NT2/D1 (cell line): ENCODE data around the gene IKZF4.
A peak's percentile ranks its signal among the peaks of the same experiment; 100 is the strongest.
"Not testable (repeated sequence)": the region's sequence is repeated elsewhere in the genome, so short reads cannot be mapped to it uniquely, and the experiment has no call there.

Experiments
- DNase-seq: peaks from one replicate; pipeline ENCODE4 v3.0.0-alpha.2; 2011; ENCODE audit warnings: low read depth, low spot score
- H3K27me3 ChIP-seq: 2 replicates; pipeline ENCODE4 v1.6.0; 2011; ENCODE audit warnings: mild to moderate bottlenecking; ENCODE audit not compliant: insufficient read length, insufficient read depth
- H3K36me3 ChIP-seq: 2 replicates; pipeline ENCODE4 v1.6.1; 2011; ENCODE audit warnings: mild to moderate bottlenecking, low read length, mixed read lengths; ENCODE audit not compliant: insufficient read depth, insufficient read length
- H3K4me1 ChIP-seq: 2 replicates; pipeline ENCODE4 v1.5.1; 2011; ENCODE audit not compliant: insufficient read depth, insufficient read length
- H3K4me3 ChIP-seq: 2 replicates; pipeline ENCODE4 v1.5.1; 2011; ENCODE audit warnings: low read depth; ENCODE audit not compliant: insufficient read length
- H3K9ac ChIP-seq: 2 replicates; pipeline ENCODE4 v1.6.0; 2011; ENCODE audit warnings: low read depth; ENCODE audit not compliant: insufficient read length
- H3K9me3 ChIP-seq: 2 replicates; pipeline ENCODE4 v1.5.1; 2011; ENCODE audit warnings: mild to moderate bottlenecking, low read length; ENCODE audit not compliant: insufficient read depth
- SUZ12 ChIP-seq: IDR thresholded peaks from 2 replicates; pipeline ENCODE4 v1.6.1; 2011; ENCODE audit not compliant: insufficient read length, insufficient read depth; ENCODE audit errors: extremely low read depth
- YY1 ChIP-seq: IDR thresholded peaks from 2 replicates; pipeline ENCODE4 v1.6.1; 2011; ENCODE audit not compliant: insufficient read length, insufficient read depth
- ZNF274 ChIP-seq: IDR thresholded peaks from 2 replicates; pipeline ENCODE4 v1.6.1; 2011; ENCODE audit warnings: mild to moderate bottlenecking, low read depth, low read length

IKZF4 gene

GRCh38 chr12:55993230-55993853 is 27.5 kb upstream of the IKZF4 start:
- no peak for TF ChIP-seq ZNF274
- no peak for TF ChIP-seq SUZ12
- TF ChIP-seq YY1, result no peak

DNA sequence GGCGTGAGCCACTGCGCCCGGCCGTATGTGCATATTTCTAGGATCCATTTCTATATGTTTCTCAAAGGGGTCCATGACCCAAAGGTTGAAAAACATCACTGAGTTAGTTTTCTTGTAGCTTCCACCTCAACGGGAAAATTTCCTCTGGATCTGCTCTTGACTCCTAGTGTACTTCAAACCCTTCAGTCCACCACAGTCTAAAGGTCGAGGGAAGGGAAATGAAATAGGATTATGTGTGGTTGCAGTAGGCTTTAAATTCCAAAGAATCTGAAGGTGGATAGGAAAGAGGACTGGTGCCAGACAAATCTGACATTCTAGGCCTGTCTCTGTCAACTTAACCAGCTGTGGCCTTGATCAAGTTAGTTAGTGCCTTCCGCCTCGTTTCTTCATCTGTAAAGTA is 25.5 kb upstream of the IKZF4 start:
- Histone ChIP-seq H3K9me3 (no peaks in the 10 kb centered on the region; the same call in 1 of the 2 replicates), H3K36me3 (peaks cover 56% of the 10 kb centered on the region), H3K9ac (no peak overlapping the region), H3K4me3 (no peak overlapping the region), H3K4me1 (peaks cover 3% of the 10 kb centered on the region), H3K27me3 (no peaks in the 10 kb centered on the region)
- no peak for DNase-seq
- no peak for TF ChIP-seq ZNF274
- TF ChIP-seq SUZ12, result no peak
- TF ChIP-seq YY1, result no peak

More at GRCh38 chr12:55993230-55993853, 27.5 kb upstream of the IKZF4 start:
- Histone ChIP-seq H3K27me3 (no peaks in the 10 kb centered on the region), H3K36me3 (peaks cover 73% of the 10 kb centered on the region), H3K4me3 (no peak overlapping the region), H3K9ac (no peak overlapping the region), H3K4me1 (peaks cover under 1% of the 10 kb centered on the region), H3K9me3 (no peaks in the 10 kb centered on the region)
- no peak for DNase-seq

DNA sequence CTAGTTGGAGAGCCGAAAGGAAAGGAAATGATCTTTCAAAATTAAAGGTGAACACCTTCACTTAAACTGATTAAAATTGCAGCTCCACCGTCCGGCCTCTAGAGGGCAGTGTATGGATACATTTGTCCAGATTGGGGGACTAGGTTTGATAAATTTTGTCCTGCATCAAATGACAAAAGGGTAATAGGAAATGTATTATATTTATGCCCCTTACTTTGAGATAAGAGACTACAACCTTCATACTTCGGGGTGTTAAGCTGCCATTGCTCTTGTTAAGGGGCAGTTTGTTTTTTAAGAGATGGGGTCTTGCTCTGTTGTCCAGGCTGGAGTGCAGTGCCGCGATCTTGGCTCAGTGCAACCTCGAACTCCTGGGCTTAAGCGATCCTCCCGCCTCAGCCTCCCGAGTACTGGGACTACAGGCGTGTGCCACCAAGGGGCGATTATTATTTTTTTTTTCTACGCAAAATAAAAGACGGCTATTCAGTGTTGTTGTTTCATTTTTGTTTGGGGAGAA is 24.6 kb upstream of the IKZF4 start:
- DNase-seq, result no peak
- peak overlapping the region; percentile 68 for H3K9ac ChIP-seq
- H3K36me3 ChIP-seq, result peaks cover 47% of the 10 kb centered on the region
- H3K9me3 ChIP-seq, result no peaks in the 10 kb centered on the region; the same call in 1 of the 2 replicates
- H3K4me1 ChIP-seq, result peaks cover 3% of the 10 kb centered on the region
- no peak for TF ChIP-seq SUZ12
- no peak for TF ChIP-seq YY1
- TF ChIP-seq ZNF274, result no peak
- peak overlapping the region; percentile 32 for H3K4me3 ChIP-seq
- H3K27me3 ChIP-seq, result no peaks in the 10 kb centered on the region

DNA sequence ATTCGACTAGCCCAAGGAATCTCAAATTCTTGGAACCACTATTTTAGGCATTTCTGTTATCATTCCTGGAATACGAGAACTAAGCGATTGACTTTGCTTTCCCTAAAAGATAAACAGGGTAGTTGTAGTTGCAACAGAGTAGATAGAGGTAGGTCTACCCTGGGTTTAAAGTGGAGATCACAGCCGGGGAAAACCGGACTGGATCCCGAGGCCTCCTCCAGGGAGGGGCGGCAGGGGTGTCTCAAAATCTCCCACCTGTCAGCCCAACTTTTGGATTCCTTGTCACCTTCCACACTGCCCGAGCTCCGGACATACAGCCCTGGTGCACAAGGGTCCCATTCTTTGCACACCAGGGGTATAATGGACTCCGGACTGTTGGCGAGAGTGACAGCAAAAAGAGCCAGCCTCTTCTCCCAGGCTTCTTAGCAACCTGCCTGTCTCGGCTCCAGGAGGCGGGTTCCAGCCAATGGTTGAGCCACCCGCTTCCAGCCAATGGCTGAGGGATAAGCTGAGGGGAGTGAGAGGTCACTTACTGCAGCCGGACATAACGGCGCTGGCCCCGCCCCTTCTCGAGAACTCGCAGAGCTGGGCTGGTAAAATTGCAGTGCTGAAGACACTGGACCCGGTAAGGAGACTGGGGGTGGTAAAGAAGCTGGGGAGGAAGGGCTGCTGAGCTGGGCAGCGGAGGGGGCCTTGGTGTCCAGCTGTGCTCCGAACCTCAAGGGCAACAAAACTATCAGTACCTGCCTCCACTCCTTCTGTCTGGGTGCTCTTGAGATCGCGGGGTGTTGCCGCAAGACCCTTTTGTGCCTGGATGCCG is 23.9 kb upstream of the IKZF4 start, which contains the start of gene SUOX:
Gene SUOX, plus strand, starts transcription at position 562 of the 820 bp plus-strand sequence. CDS start 4,946 bp downstream, outside the sequence.
- TF ChIP-seq ZNF274 (no peak), YY1 (no peak), SUZ12 (no peak)
- Histone ChIP-seq H3K27me3 (no peaks in the 10 kb centered on the region), H3K9me3 (no peaks in the 10 kb centered on the region; the same call in 1 of the 2 replicates), H3K36me3 (peaks cover 45% of the 10 kb centered on the region), H3K4me3 (peak within 1 kb of the TSS; percentile 80), H3K9ac (peak within 1 kb of the TSS; percentile 88), H3K4me1 (peaks cover 3% of the 10 kb centered on the region)
- DNase-seq, result peak; percentile 95

GRCh38 chr12:55997535-55997859 is 23.3 kb upstream of the IKZF4 start:
- H3K9me3 ChIP-seq, result no peaks in the 10 kb centered on the region; the same call in 1 of the 2 replicates
- peak overlapping the region; percentile 80 for H3K4me3 ChIP-seq
- H3K9ac ChIP-seq, result peak overlapping the region; percentile 88
- DNase-seq, result no peak
- TF ChIP-seq YY1 (no peak), SUZ12 (no peak), ZNF274 (no peak)
- H3K4me1 ChIP-seq, result peaks cover 3% of the 10 kb centered on the region
- peaks cover 45% of the 10 kb centered on the region for H3K36me3 ChIP-seq
- no peaks in the 10 kb centered on the region for H3K27me3 ChIP-seq

DNA sequence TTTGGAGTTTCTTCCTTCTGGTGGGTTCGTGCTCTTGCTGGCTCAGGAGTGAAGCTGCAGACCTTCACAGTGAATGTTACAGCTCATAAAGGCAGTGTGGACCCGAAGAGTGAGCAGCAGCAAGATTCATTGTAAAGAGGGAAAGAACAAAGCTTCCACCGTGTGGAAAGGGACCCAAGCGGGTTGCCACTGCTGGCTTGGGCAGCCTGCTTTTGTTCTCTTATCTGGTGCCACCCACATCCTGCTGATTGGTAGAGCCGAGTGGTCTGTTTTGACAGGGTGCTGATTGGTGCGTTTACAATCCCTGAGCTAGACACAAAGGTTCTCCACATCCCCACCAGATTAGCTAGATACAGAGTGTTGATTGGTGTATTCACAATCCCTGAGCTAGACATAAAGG is 21.3 kb upstream of the IKZF4 start:
- not testable (repeated sequence) for H3K27me3 ChIP-seq, H3K4me3 ChIP-seq, H3K9me3 ChIP-seq, DNase-seq, H3K4me1 ChIP-seq, H3K9ac ChIP-seq
- H3K36me3 ChIP-seq, result peaks cover 39% of the 10 kb centered on the region

DNA sequence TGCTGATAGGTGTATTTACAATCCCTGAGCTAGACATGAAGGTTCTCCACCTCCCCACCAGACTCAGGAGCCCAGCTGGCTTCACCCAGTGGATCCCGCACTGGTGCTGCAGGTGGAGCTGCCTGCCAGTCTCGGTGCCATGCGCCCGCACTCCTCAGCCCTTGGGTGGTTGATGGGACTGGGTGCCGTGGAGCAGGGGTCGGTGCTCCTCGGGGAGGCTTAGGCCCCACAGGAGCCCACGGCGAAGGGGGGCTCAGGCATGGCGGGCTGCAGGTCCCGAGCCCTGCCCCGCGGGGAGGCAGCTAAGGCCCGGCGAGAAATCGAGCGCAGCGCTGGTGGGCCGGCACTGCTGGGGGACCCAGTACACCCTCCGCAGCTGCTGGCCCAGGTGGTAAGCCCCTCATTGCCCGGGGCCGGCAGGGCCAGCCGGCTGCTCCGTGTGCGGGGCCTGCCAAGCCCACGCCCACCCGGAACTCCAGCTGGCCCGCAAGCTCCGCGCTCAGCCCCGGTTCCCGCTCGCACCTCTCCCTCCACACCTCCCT is 20.8 kb upstream of the IKZF4 start:
- not testable (repeated sequence) for H3K9me3 ChIP-seq, H3K4me3 ChIP-seq, H3K27me3 ChIP-seq, H3K9ac ChIP-seq, H3K4me1 ChIP-seq, DNase-seq
- H3K36me3 ChIP-seq, result peaks cover 37% of the 10 kb centered on the region
